Vagina (tissue), 2 donors: ENCODE results near the gene MASP1. TPM values are rescaled to one million over a fixed set of nuclear protein-coding genes. Genes with fewer than 3 reads are reported as not detected.

Experiments used
- DNase-seq, 2 donors: peaks; one replicate each; pipeline ENCODE4 v3.0.0-alpha.2; 2017; ENCODE audit errors: extremely low spot score in 2 of 2
- H3K27ac ChIP-seq: fragments of 200-600 bp; sonication (generic); one replicate; pipeline ENCODE4 v1.5.1; 2019
- H3K27me3 ChIP-seq: fragments of 200-600 bp; sonication (generic); one replicate; pipeline ENCODE4 v1.5.1; 2019
- H3K36me3 ChIP-seq, 2 donors: fragments of 200-600 bp; sonication (generic); one replicate each; pipeline ENCODE4 v1.5.1; 2017 to 2019
- H3K4me1 ChIP-seq: fragments of 200-600 bp; sonication (generic); one replicate; pipeline ENCODE4 v1.5.1; 2019
- H3K4me3 ChIP-seq, 2 donors: fragments of 200-600 bp; sonication (generic); 1 replicate in 1 of 2; 2 replicates in 1 of 2; pipeline ENCODE4 v1.5.1; 2016 to 2019
- H3K9me3 ChIP-seq: fragments of 200-600 bp; sonication (generic); one replicate; pipeline ENCODE4 v1.5.1; 2019
- CTCF ChIP-seq, 3 experiments: fragments of 450-650 bp in 2 of 3; fragments of 200-600 bp in 1 of 3; sonication (generic) in 1 of 3; IDR thresholded peaks; one replicate each; pipeline ENCODE4 v1.5.1; 2017 to 2019; ENCODE audit warnings: antibody characterized with exemption in 3 of 3, mild to moderate bottlenecking in 2 of 3, moderate library complexity in 2 of 3
- POLR2A ChIP-seq, 2 donors: fragments of 450-650 bp; IDR thresholded peaks; one replicate each; pipeline ENCODE4 v1.6.1; 2017; ENCODE audit warnings: antibody characterized with exemption in 2 of 2, mild to moderate bottlenecking in 2 of 2, moderate library complexity in 2 of 2
- POLR2AphosphoS5 ChIP-seq, 2 donors: sonication (generic); formaldehyde crosslinking; IDR thresholded peaks; one replicate each; pipeline ENCODE4 v1.9.0; 2017; ENCODE audit warnings: antibody characterized with exemption in 2 of 2, mild to moderate bottlenecking in 2 of 2, low read depth in 1 of 2; ENCODE audit not compliant: insufficient read depth in 1 of 2
- intact Hi-C: fragments of 100-400 bp; cut with DNase I; formaldehyde crosslinking; loops from one replicate; pipeline ENCODE4 v1.15.1; 2023
- total RNA-seq: library from RNA; depleted of rRNA; stranded (reverse); fragments of >200 nt; gene quantifications from one replicate; pipeline ENCODE4 v1.2.3, GENCODE V29; 2016

The MASP1 gene
- total RNA-seq, 1 donor from 2014 or later, result 172 TPM

DNA sequence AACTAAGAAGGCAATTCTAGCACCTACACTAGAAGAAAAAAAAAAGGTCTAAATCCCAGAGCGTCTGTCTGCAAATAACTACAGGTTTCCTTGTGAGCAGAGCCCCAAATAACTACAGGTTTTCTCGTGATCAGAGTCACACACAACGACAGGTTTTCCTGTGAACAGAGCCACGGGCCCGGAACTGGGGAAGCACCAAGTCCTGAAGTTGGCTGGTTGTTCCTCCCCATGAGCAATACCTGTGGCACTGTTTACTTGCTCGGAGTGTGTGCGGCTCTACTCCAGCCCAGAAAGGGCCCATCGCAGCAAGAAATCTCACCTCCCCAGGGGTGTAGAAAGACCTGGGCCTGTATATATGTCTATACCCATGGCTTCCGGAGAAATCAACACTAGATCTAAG is 644 bp upstream of the MASP1 start:
- TF ChIP-seq POLR2AphosphoS5 (IDR thresholded peaks at IDR 0.05; ENCODE audit: insufficient read depth in 1 of 2, low read depth in 1 of 2) (peak in 1 of 2 donors; percentile 15), CTCF (IDR thresholded peaks at IDR 0.05) (no peak)
- Histone ChIP-seq H3K36me3 (no peaks in the 10 kb centered on the region), H3K9me3 (no peaks in the 10 kb centered on the region), H3K4me1 (peaks cover 5% of the 10 kb centered on the region), H3K4me3 (peak overlapping the region; percentile 51 to 57), H3K27ac (peak overlapping the region; percentile 89), H3K27me3 (no peaks in the 10 kb centered on the region)
- no peak for DNase-seq
- intact Hi-C loops, result no loop called here

- Histone ChIP-seq H3K27me3 (no peaks in the 10 kb centered on the region), H3K4me3 (peak overlapping the region; percentile 51 to 57), H3K4me1 (peaks cover under 1% of the 10 kb centered on the region), H3K9me3 (no peaks in the 10 kb centered on the region), H3K36me3 (no peaks in the 10 kb centered on the region), H3K27ac (peak overlapping the region; percentile 89)
- intact Hi-C loops, result no loop called here
- TF ChIP-seq POLR2A (IDR thresholded peaks at IDR 0.05) (no peak), POLR2AphosphoS5 (IDR thresholded peaks at IDR 0.05; ENCODE audit: insufficient read depth in 1 of 2, low read depth in 1 of 2) (no peak), CTCF (IDR thresholded peaks at IDR 0.05) (no peak)
- DNase-seq, result no peak
These were observed 481 bp downstream of the MASP1 start for GRCh38 chr3:187291001-187291511.

- Histone ChIP-seq H3K4me1 (no peaks in the 10 kb centered on the region), H3K27me3 (no peaks in the 10 kb centered on the region), H3K36me3 (no peaks in the 10 kb centered on the region), H3K4me3 (peak overlapping the region; percentile 51 to 57), H3K27ac (peak overlapping the region; percentile 89), H3K9me3 (no peaks in the 10 kb centered on the region)
- TF ChIP-seq POLR2A (IDR thresholded peaks at IDR 0.05) (no peak), CTCF (IDR thresholded peaks at IDR 0.05) (no peak), POLR2AphosphoS5 (IDR thresholded peaks at IDR 0.05; ENCODE audit: insufficient read depth in 1 of 2, low read depth in 1 of 2) (no peak)
- DNase-seq, result no peak
- intact Hi-C loops, result no loop called here
These were observed 1.0 kb downstream of the MASP1 start for GRCh38 chr3:187290503-187290902.

DNA sequence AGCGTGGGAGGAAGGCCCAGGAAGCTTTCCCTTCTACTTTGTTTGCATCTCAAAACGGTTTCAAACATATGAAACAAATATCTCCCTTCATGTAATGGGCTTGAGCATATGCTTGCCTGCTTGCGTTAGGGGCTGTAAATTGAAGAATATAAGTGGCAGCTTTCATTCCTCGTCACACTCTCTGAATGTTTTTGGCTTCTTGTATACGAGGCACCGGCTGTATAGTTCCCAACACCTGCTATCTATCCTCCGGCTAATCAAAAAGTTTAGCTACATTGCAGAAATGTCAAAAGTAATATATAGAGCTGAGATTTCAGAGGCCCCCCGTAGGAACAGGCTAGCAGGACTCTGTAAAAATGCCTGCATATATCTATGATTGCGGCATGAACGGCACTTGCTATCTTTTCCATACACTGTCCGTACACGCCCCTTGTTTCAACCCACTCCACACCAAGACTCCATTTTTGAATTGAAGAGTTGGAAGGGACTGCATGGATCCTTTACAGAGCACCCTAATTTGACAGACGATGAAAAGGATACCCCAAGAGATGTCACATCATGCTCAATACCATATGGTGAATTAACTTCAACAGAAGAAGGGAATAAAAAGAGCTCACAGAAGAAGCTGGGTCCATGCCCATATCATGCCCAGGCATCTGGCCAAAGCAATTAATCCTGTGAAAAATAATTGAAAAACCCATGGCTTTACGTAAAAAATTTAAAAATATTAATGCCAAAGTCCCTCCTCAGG is 2.5 kb downstream of the MASP1 start:
- intact Hi-C loops, result no loop called here
- Histone ChIP-seq H3K27me3 (no peaks in the 10 kb centered on the region), H3K9me3 (no peaks in the 10 kb centered on the region), H3K4me3 (peak overlapping the region; percentile 51 to 57), H3K36me3 (peaks cover 0 to 5% of the 10 kb centered on the region in 2 donors), H3K27ac (peak overlapping the region; percentile 89), H3K4me1 (no peaks in the 10 kb centered on the region)
- no peak for TF ChIP-seq POLR2A (IDR thresholded peaks at IDR 0.05)
- TF ChIP-seq CTCF (IDR thresholded peaks at IDR 0.05), result no peak
- no peak for TF ChIP-seq POLR2AphosphoS5 (IDR thresholded peaks at IDR 0.05; ENCODE audit: insufficient read depth in 1 of 2, low read depth in 1 of 2)
- no peak for DNase-seq
